HEK293T (cell line): ENCODE results near the gene PATJ.
A peak's percentile ranks its signal among the peaks of the same experiment; 100 is the strongest.

Experiments used
- CTCF ChIA-PET: fragments of 350-600 bp; formaldehyde crosslinking; extraction: SDS; loops from one replicate; lab custom pipeline; 2021; ENCODE audit warnings: antibody characterized with exemption, inconsistent platforms; lab: Yijun Ruan, JAX
- POLR2A ChIA-PET: fragments of 350-600 bp; formaldehyde crosslinking; extraction: SDS; loops from one replicate; lab custom pipeline; 2020; ENCODE audit warnings: antibody characterized with exemption, inconsistent platforms; lab: Yijun Ruan, JAX
- DNase-seq: peaks from one replicate; pipeline ENCODE4 v3.0.0; 2012; ENCODE audit warnings: mixed read lengths; ENCODE audit errors: extremely low spot score
- ARNT ChIP-seq: fragments of 450-650 bp; IDR thresholded peaks from 2 replicates; pipeline ENCODE4 v1.6.1; 2017; ENCODE audit warnings: mild to moderate bottlenecking
- BHLHE40 ChIP-seq: fragments of 450-650 bp; IDR thresholded peaks from 2 replicates; pipeline ENCODE4 v1.6.1; 2016; ENCODE audit warnings: mild to moderate bottlenecking, moderate library complexity, borderline replicate concordance
- CTBP1 ChIP-seq: fragments of 450-650 bp; IDR thresholded peaks from 2 replicates; pipeline ENCODE4 v1.6.1; 2016; ENCODE audit warnings: borderline replicate concordance
- ELF4 ChIP-seq: fragments of 450-650 bp; IDR thresholded peaks from 2 replicates; pipeline ENCODE4 v1.6.1; 2017; ENCODE audit warnings: antibody characterized with exemption
- FOXA1 ChIP-seq: fragments of 450-650 bp; IDR thresholded peaks from 2 replicates; pipeline ENCODE4 v1.6.1; 2016; ENCODE audit warnings: mild to moderate bottlenecking
- FOXK2 ChIP-seq: fragments of 450-650 bp; IDR thresholded peaks from 2 replicates; pipeline ENCODE4 v1.6.1; 2016; ENCODE audit warnings: mild to moderate bottlenecking
- FOXM1 ChIP-seq: fragments of 450-650 bp; IDR thresholded peaks from 2 replicates; pipeline ENCODE4 v1.6.1; 2017; ENCODE audit warnings: mild to moderate bottlenecking, borderline replicate concordance
- HDGF ChIP-seq: fragments of 450-650 bp; IDR thresholded peaks from 2 replicates; pipeline ENCODE4 v1.6.1; 2017; ENCODE audit warnings: antibody characterized with exemption, borderline replicate concordance
- L3MBTL2 ChIP-seq: fragments of 450-650 bp; conservative IDR thresholded peaks from 2 replicates; pipeline ENCODE4 v1.6.1; 2016; ENCODE audit warnings: mild to moderate bottlenecking
- LEF1 ChIP-seq: fragments of 450-650 bp; IDR thresholded peaks from 2 replicates; pipeline ENCODE4 v1.6.1; 2017; ENCODE audit warnings: mild to moderate bottlenecking, borderline replicate concordance
- NFRKB ChIP-seq: fragments of 450-650 bp; IDR thresholded peaks from 2 replicates; pipeline ENCODE4 v1.6.1; 2016; ENCODE audit warnings: mild to moderate bottlenecking, moderate library complexity
- PKNOX1 ChIP-seq: fragments of 450-650 bp; IDR thresholded peaks from 2 replicates; pipeline ENCODE4 v1.6.1; 2016
- SP1 ChIP-seq: fragments of 450-650 bp; IDR thresholded peaks from 2 replicates; pipeline ENCODE4 v1.6.1; 2017
- SUZ12 ChIP-seq: fragments of 450-650 bp; IDR thresholded peaks from 2 replicates; pipeline ENCODE4 v1.6.1; 2016; ENCODE audit warnings: mild to moderate bottlenecking
- TARDBP ChIP-seq: fragments of 450-650 bp; IDR thresholded peaks from 2 replicates; pipeline ENCODE4 v1.6.1; 2016
- ZNF384 ChIP-seq: fragments of 450-650 bp; IDR thresholded peaks from 2 replicates; pipeline ENCODE4 v1.6.1; 2016

Gene PATJ

DNA sequence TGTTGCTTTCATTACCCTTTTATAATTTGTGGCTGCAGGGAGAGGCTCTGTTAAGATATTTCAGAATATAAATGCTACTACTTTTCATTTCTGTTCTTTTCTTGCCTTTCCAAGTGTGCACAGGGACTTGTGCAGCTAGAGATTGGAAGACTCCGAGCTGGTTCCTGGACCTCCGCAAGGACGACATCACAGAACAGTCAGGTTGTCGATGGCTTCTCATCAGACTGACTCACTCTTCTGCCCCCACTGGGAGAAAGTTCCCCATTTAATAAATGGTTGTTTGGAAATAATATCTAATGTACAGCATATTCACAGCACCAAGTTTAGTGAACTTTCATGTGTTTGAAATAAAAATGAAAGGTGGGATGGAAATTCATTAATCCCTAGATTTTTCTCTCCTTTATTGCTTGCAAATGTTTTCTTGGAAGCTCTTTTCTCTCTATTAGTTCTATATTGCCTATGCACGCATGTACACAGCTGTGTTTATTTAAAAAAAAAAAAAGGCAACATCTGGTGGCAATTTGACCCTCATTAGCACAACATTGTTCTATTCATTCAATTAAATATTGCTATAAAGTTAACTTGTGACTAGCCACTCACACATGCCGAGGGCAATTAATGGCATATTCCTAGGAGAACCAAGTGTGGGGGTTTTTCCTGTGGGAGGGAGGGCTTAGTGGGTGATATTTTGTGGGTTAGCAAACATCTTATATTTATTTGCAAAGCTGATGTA lies 374.9 kb downstream of the PATJ start:
- ChIA-PET CTCF (no interaction called here), POLR2A (no interaction called here)
- TF ChIP-seq PKNOX1, result no peak
- no peak for TF ChIP-seq HDGF
- no peak for TF ChIP-seq ELF4
- no peak for TF ChIP-seq NFRKB
- TF ChIP-seq FOXA1, result no peak
- no peak for DNase-seq

- CTCF ChIA-PET, result no interaction called here
- no peak for TF ChIP-seq FOXM1
- no peak for TF ChIP-seq HDGF
- TF ChIP-seq ZNF384, result no peak
- TF ChIP-seq TARDBP, result no peak
- TF ChIP-seq SUZ12, result no peak
- TF ChIP-seq ARNT, result no peak
- no peak for TF ChIP-seq SP1
- no peak for TF ChIP-seq CTBP1
- no peak for TF ChIP-seq FOXK2
- no peak for TF ChIP-seq BHLHE40
- no peak for TF ChIP-seq LEF1
- TF ChIP-seq FOXA1, result no peak
- no peak for TF ChIP-seq L3MBTL2
- TF ChIP-seq PKNOX1, result no peak
- TF ChIP-seq ELF4, result no peak
- TF ChIP-seq NFRKB, result no peak
- POLR2A ChIA-PET, result no interaction called here
Observed at GRCh38 chr1:62126579-62127290, 384.5 kb downstream of the PATJ start.

DNA sequence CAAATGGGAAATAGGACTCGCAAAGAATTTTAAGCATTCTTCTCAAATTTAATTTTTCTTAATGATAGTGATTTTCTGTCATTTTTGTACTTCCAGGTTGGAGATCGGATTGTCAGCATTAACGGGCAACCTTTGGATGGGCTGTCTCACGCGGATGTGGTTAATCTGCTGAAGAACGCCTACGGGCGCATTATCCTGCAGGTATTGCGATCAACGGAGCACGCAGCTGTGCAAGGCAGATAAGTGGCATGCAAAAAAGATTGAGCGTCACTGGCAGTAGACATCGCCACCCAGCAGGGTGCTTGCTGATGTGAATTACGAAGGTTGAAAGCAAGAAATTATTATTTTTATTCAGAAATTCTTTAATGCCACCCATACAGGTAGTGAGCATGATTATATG lies 386.5 kb downstream of the PATJ start:
- CTCF ChIA-PET, result no interaction called here
- TF ChIP-seq TARDBP (no peak), FOXA1 (no peak), CTBP1 (no peak), NFRKB (no peak), PKNOX1 (no peak), BHLHE40 (no peak), ARNT (no peak), ZNF384 (no peak), HDGF (no peak), L3MBTL2 (no peak), LEF1 (no peak), ELF4 (no peak), FOXM1 (no peak), FOXK2 (no peak), SP1 (no peak), SUZ12 (no peak)
- no peak for DNase-seq
- POLR2A ChIA-PET, result no interaction called here

More at GRCh38 chr1:62126579-62127290, 384.5 kb downstream of the PATJ start:
- DNase-seq, result no peak

GRCh38 chr1:62131093-62131725 lies 388.9 kb downstream of the PATJ start:
- TF ChIP-seq ELF4 (no peak), L3MBTL2 (no peak), ZNF384 (no peak), LEF1 (no peak), FOXA1 (no peak), HDGF (no peak), ARNT (no peak), NFRKB (no peak), TARDBP (no peak), FOXK2 (no peak), SP1 (no peak), BHLHE40 (no peak), PKNOX1 (no peak), CTBP1 (no peak), FOXM1 (no peak), SUZ12 (no peak)
- DNase-seq, result peak; percentile 88
- ChIA-PET POLR2A (no interaction called here), CTCF (interaction anchor here (0.6 to 1.6 kb wide), 16 partner anchors 9 to 1088 kb away, joined by 3 to 8 read pairs (median 4); no protein-coding TSS in a partner anchor)

DNA sequence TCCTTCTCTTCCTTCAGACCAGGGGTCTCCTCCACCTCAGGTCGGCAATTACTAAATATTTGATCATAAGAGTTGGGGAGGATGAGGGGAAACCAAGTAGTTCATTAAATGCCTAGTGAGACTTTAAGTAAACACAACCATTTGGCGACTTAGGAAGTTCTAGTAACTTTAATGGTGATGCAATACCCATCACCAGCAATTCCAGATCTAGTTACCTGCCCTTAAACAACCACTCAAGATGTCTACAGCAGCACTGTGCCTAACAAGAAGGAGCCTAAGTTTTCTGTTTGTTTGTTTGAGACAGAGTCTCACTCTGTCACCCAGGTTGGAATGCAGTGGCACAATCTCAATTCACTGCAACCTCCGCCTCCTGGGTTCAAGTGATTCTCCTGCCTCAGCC lies 395.7 kb downstream of the PATJ start:
- no peak for DNase-seq
- CTCF ChIA-PET, result no interaction called here
- POLR2A ChIA-PET, result no interaction called here
- TF ChIP-seq PKNOX1 (no peak), FOXA1 (no peak), ELF4 (no peak), HDGF (no peak), FOXK2 (no peak), TARDBP (no peak), NFRKB (no peak), CTBP1 (no peak), ARNT (no peak), BHLHE40 (no peak), SUZ12 (no peak), FOXM1 (no peak), L3MBTL2 (no peak), SP1 (no peak), ZNF384 (no peak), LEF1 (no peak)
